HepG2 (cell line): ENCODE results near the gene VDAC1. TPM values are rescaled to one million over a fixed set of nuclear protein-coding genes. Genes with fewer than 3 reads are reported as not detected.

ENCODE experiments used
- ATAC-seq: fragments of 200-7000 bp; cut with Tn5 transposase; 3 replicates; pipeline ENCODE4 v1.9.1; 2020; ENCODE audit warnings: mild to moderate bottlenecking, moderate library complexity
- BruUV-seq: library from RNA; stranded (reverse); fragments of 400-500 nt; replicated peaks from 2 replicates; lab custom pipeline; 2021; lab: Mats Ljungman, UMichigan
- CTCF ChIA-PET: fragments of 300-600 bp; formaldehyde crosslinking; extraction: SDS; loops from one replicate; lab custom pipeline; 2021; ENCODE audit warnings: low total read pairs, inconsistent platforms, low intra/inter-chr PET ratio; lab: Yijun Ruan, JAX
- POLR2A ChIA-PET: fragments of 350-600 bp; sonication (Branson Sonifier 250); formaldehyde crosslinking; loops from one replicate; lab custom pipeline; 2020; ENCODE audit warnings: antibody characterized with exemption, inconsistent platforms; lab: Yijun Ruan, JAX
- DNase-seq: peaks from one replicate; pipeline ENCODE4 v3.0.0-alpha.2; 2015; ENCODE audit warnings: low spot score
- FAIRE-seq: peaks from 3 replicates; lab custom pipeline; 2011; peaks lifted over from hg19 to GRCh38; lab: Jason Lieb, UNC
- H2AFZ ChIP-seq: one replicate; pipeline ENCODE4 v1.6.1; 2011; ENCODE audit warnings: low read length, inconsistent platforms
- H3K27ac ChIP-seq: fragments of 300-600 bp; 3 replicates; pipeline ENCODE4 v1.8.0; 2011; ENCODE audit warnings: mixed run types, mild to moderate bottlenecking, mixed read lengths, low read length, inconsistent platforms; ENCODE audit not compliant: insufficient read depth; ENCODE audit errors: extremely low read length
- H3K27me3 ChIP-seq, 2 experiments: fragments of 200-600 bp in 1 of 2; 2 replicates in 1 of 2; 3 replicates in 1 of 2; pipeline versions ENCODE4 v1.6.0 to v1.8.0; 2011; ENCODE audit warnings: low read length in 2 of 2, mild to moderate bottlenecking in 2 of 2, moderate library complexity in 2 of 2, inconsistent platforms in 1 of 2; ENCODE audit not compliant: insufficient read depth in 2 of 2, control insufficient read depth in 1 of 2
- H3K36me3 ChIP-seq, 2 experiments: fragments of 200-600 bp in 1 of 2; replicated peaks in 1 of 2; 2 replicates in 1 of 2; 3 replicates in 1 of 2; pipeline versions ENCODE4 v1.5.1 to v1.8.0; 2011; ENCODE audit warnings: low read length in 2 of 2, inconsistent platforms in 1 of 2; ENCODE audit not compliant: insufficient read depth in 2 of 2, control insufficient read depth in 1 of 2
- H3K4me1 ChIP-seq: 2 replicates; pipeline ENCODE4 v1.5.1; 2012; ENCODE audit warnings: low read length, inconsistent platforms; ENCODE audit not compliant: insufficient read depth
- H3K4me2 ChIP-seq: 2 replicates; pipeline ENCODE4 v1.6.0; 2011; ENCODE audit warnings: low read depth, low read length, inconsistent platforms
- H3K4me3 ChIP-seq, 3 experiments: fragments of 200-600 bp in 1 of 3; sonication (generic), shearing (Covaris generic) in 1 of 3; replicated peaks in 1 of 3; 2 replicates each; pipeline ENCODE4 v1.5.1; 2011 to 2016; ENCODE audit warnings: low read length in 3 of 3, inconsistent platforms in 2 of 3, low read depth in 2 of 3, mild to moderate bottlenecking in 2 of 3, control low read depth in 1 of 3, mixed read lengths in 1 of 3; ENCODE audit not compliant: insufficient read depth in 1 of 3
- H3K79me2 ChIP-seq: one replicate; pipeline ENCODE4 v1.6.1; 2011; ENCODE audit warnings: low read length, inconsistent platforms; ENCODE audit not compliant: insufficient read depth
- H3K9ac ChIP-seq: 2 replicates; pipeline ENCODE4 v1.6.0; 2011; ENCODE audit warnings: mild to moderate bottlenecking, low read depth, low read length, inconsistent platforms; ENCODE audit not compliant: insufficient read depth
- H3K9me3 ChIP-seq: 2 replicates; pipeline ENCODE4 v1.5.1; 2012; ENCODE audit warnings: mild to moderate bottlenecking, low read length
- H4K20me1 ChIP-seq: 2 replicates; pipeline ENCODE4 v1.6.0; 2011; ENCODE audit warnings: inconsistent platforms, mild to moderate bottlenecking, low read length, moderate library complexity; ENCODE audit not compliant: insufficient read depth
- BRD4 ChIP-seq: sonication (generic); formaldehyde crosslinking; IDR thresholded peaks from 2 replicates; pipeline ENCODE4 v1.4.0; 2020; ENCODE audit warnings: missing genetic modification reagents
- HES4 ChIP-seq: sonication (generic); formaldehyde crosslinking; IDR thresholded peaks from 2 replicates; pipeline ENCODE4 v1.9.0; 2021; ENCODE audit warnings: mild to moderate bottlenecking, missing genetic modification reagents, borderline replicate concordance
- ZKSCAN1 ChIP-seq: fragments of 150-350 bp; IDR thresholded peaks from 2 replicates; pipeline ENCODE4 v1.6.1; 2014; ENCODE audit warnings: low read length
- ZNF235 ChIP-seq: sonication (generic); formaldehyde crosslinking; IDR thresholded peaks from 2 replicates; pipeline ENCODE4 v1.8.1; 2023; ENCODE audit warnings: mild to moderate bottlenecking, missing genetic modification reagents, borderline replicate concordance
- ZNF317 ChIP-seq: sonication (generic); formaldehyde crosslinking; IDR thresholded peaks from 2 replicates; pipeline ENCODE4 v1.5.0; 2020; ENCODE audit warnings: mild to moderate bottlenecking, missing genetic modification reagents
- ZNF362 ChIP-seq: sonication (generic); formaldehyde crosslinking; IDR thresholded peaks from 2 replicates; pipeline ENCODE4 v1.4.0; 2020; ENCODE audit warnings: missing genetic modification reagents, mild to moderate bottlenecking, borderline replicate concordance
- ZNF841 ChIP-seq: sonication (generic); formaldehyde crosslinking; IDR thresholded peaks from 2 replicates; pipeline ENCODE4 v1.8.1; 2023; ENCODE audit warnings: missing genetic modification reagents, borderline replicate concordance
- WGBS: methylation state at CpG from one replicate; pipeline ENCODE4 v1.1.6; 2017; ENCODE audit warnings: low lambda C conversion rate; 5-methylcytosine and 5-hydroxymethylcytosine counted together
- in situ Hi-C: cut with HindIII; loops from 2 replicates; pipeline ENCODE4 v1.10.0; 2017; ENCODE audit warnings: low pct_unique_long_range_greater_than_20kb; ENCODE audit not compliant: extremely low pct_ligation_motif_present
- intact Hi-C: fragments of 100-400 bp; cut with micrococcal nuclease; formaldehyde crosslinking; loops from one replicate; pipeline ENCODE4 v1.10.0; 2022; ENCODE audit not compliant: unreplicated experiment
- polyA plus RNA-seq, 8 experiments: library from polyadenylated mRNA; depleted of rRNA in 3 of 8; stranded (reverse) in 7 of 8; unstranded in 1 of 8; fragments of >200 nt; fragmentation: Illumina TruSeq in 4 of 8; extraction: Trizol in 4 of 8; gene quantifications; 2 replicates each; pipeline versions ENCODE4 v1.2.1 to v1.2.3, GENCODE V29; 2011 to 2016; ENCODE audit warnings: low read depth in 4 of 8, missing spikeins in 1 of 8, mixed read lengths in 1 of 8; ENCODE audit not compliant: insufficient read depth in 1 of 8
- total RNA-seq, 5 experiments: library from RNA; depleted of rRNA; stranded (reverse); fragments of >200 nt; fragmentation: Illumina TruSeq; extraction: Trizol; gene quantifications; 2 replicates each; pipeline ENCODE4 v1.2.3, GENCODE V29; 2016; ENCODE audit warnings: low read depth in 1 of 5

Gene VDAC1
- total and polyA plus RNA-seq, 2 of the 13 experiments (the other 11 are each of a cell fraction or from before 2014, with no cell fraction given): 112 to 380 TPM

GRCh38 chr5:134003064-134003816 lies 1.5 kb downstream of the VDAC1 start:
- Histone ChIP-seq H3K9ac (peak overlapping the region; percentile 97), H3K36me3 (peaks cover 3 to 6% of the 10 kb centered on the region in 2 experiments; a peak in 2 of 5 replicates), H3K4me3 (peak overlapping the region; percentile 92 to 96 (median 96)), H3K9me3 (no peaks in the 10 kb centered on the region), H4K20me1 (peaks cover 41% of the 10 kb centered on the region), H2AFZ (no peak overlapping the region), H3K4me1 (peaks cover 67% of the 10 kb centered on the region), H3K27me3 (no peaks in the 10 kb centered on the region; a peak in 1 of 5 replicates), H3K27ac (peak overlapping the region; percentile 95), H3K4me2 (peak overlapping the region; percentile 99), H3K79me2 (peaks cover 75% of the 10 kb centered on the region)
- in situ Hi-C loops (no loop called here), intact Hi-C loops (no loop called here)
- TF ChIP-seq ZNF317 (CRISPR knock-in tag) (no peak), ZNF841 (CRISPR knock-in tag) (no peak), ZNF362 (CRISPR knock-in tag) (peak; percentile 3; the same call in 1 of the 2 replicates), HES4 (no peak), BRD4 (CRISPR knock-in tag) (no peak), ZNF235 (CRISPR knock-in tag) (no peak), ZKSCAN1 (peak; percentile 97)
- no peak for ATAC-seq
- ChIA-PET POLR2A (interaction anchor here (0.6 to 7.4 kb wide), 7 partner anchors 7 to 35 kb away, joined by 3 to 192 read pairs (median 7); partner anchors contain the start of gene C5orf15), CTCF (no interaction called here)
- TSS peak; percentile 57 for BruUV-seq
- no peak for FAIRE-seq
- WGBS: 1% methylated on average over 7 of the region's 11 CpGs
- no peak for DNase-seq
